ENCODE results near the gene SLC34A1. TPM values are rescaled to one million over a fixed set of nuclear protein-coding genes. Genes with fewer than 3 reads are reported as not detected.

Gene SLC34A1
- total RNA-seq, 1 experiment from 2014 or later, result not detected

DNA sequence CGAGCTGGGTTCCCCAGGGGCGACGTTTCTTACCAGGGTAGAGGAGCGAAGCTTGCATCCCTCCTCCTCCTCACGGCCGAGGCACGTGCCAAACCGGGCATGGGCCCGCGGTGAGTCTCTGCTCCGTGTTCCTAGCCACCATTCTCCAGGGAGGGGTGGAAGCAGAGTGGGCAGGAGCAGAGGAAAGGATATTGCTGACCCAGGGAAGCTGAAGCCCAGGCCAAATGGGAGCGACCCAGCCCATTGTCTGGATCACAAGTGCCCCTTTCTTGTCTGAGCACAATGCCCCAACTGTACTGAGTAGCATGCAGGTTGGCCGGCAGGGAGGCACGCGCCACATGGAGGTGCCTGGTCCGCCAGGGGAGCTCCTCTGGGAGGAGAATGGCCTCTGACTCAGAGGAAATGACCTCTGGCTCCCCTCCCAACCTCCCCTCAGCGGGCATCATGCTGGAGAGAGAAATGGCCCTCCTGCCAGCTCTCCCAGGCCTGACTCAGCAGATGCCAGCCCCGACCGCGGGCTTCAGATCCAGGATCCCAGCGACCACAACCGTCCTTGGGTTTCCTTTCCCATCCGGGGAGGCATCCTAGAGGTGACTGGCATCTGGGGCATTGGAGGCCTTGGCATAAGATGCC is 63.5 kb downstream of the SLC34A1 start:
- no peaks in the 10 kb centered on the region for H3K36me3 ChIP-seq (ENCODE audit: insufficient read depth, low read length, poor library complexity, severe bottlenecking)
- TF ChIP-seq EZH2 (IDR thresholded peaks at IDR 0.05; ENCODE audit: borderline replicate concordance, low read depth, low read length, poor library complexity, severe bottlenecking), result no peak
- TF ChIP-seq, protein P1, sequence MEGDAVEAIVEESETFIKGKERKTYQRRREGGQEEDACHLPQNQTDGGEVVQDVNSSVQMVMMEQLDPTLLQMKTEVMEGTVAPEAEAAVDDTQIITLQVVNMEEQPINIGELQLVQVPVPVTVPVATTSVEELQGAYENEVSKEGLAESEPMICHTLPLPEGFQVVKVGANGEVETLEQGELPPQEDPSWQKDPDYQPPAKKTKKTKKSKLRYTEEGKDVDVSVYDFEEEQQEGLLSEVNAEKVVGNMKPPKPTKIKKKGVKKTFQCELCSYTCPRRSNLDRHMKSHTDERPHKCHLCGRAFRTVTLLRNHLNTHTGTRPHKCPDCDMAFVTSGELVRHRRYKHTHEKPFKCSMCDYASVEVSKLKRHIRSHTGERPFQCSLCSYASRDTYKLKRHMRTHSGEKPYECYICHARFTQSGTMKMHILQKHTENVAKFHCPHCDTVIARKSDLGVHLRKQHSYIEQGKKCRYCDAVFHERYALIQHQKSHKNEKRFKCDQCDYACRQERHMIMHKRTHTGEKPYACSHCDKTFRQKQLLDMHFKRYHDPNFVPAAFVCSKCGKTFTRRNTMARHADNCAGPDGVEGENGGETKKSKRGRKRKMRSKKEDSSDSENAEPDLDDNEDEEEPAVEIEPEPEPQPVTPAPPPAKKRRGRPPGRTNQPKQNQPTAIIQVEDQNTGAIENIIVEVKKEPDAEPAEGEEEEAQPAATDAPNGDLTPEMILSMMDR (conservative IDR thresholded peaks at IDR 0.05; ENCODE audit: low read depth, low read length), result no peak
- H3K27ac ChIP-seq (ENCODE audit: low read depth, low read length, poor library complexity, severe bottlenecking), result no peak overlapping the region
- H3K9me3 ChIP-seq (ENCODE audit: low read depth, low read length, poor library complexity, severe bottlenecking), result no peaks in the 10 kb centered on the region
- peaks cover 4% of the 10 kb centered on the region for H3K4me1 ChIP-seq (ENCODE audit: insufficient read depth, low read length, poor library complexity, severe bottlenecking)
- ChIA-PET POLR2A (ENCODE audit: low non-redundant PET) (no interaction called here), CTCF (interaction anchor here (0.7 kb wide), 1 partner anchor 65 kb away, joined by 3 read pairs; no protein-coding TSS in a partner anchor)
- no TSS peak for BruUV-seq (replicated peaks)
- no peak for DNase-seq (ENCODE audit: low spot score)
- no peaks in the 10 kb centered on the region for H3K27me3 ChIP-seq (replicated peaks; ENCODE audit: insufficient read depth, low read depth, low read length, poor library complexity)
- no peak overlapping the region for H3K4me3 ChIP-seq (ENCODE audit: low read depth, low read length, poor library complexity, severe bottlenecking)
- intact Hi-C loops (cut with micrococcal nuclease; ENCODE audit: unreplicated experiment), result loop anchor here (2.0 kb wide), 1 partner anchor 333 kb away; no protein-coding TSS in a partner anchor

Other genes starting within 250 kb of the SLC34A1 start
- 16.0 and 19.2 TPM in 2 replicates for gene RAB24, start 80.7 kb upstream of the SLC34A1 start, total RNA-seq (2021)
- 169 and 194 TPM in 2 replicates for gene PRELID1, start 80.6 kb upstream of the SLC34A1 start, total RNA-seq (2021)
- 15.1 and 19.4 TPM in 2 replicates for gene MXD3, start 72.5 kb upstream of the SLC34A1 start, total RNA-seq (2021)
- gene LMAN2, start 32.8 kb upstream of the SLC34A1 start, total RNA-seq (2021), result 97.7 and 98.4 TPM in 2 replicates
- gene RGS14, start 26.5 kb upstream of the SLC34A1 start, total RNA-seq (2021), result 3.1 and 6.5 TPM in 2 replicates
- not detected in 2 replicates for gene PFN3, start 16.2 kb downstream of the SLC34A1 start, total RNA-seq (2021)
- 0.81 TPM in 1 of 2 replicates, not detected in the other for gene F12, start 25.1 kb downstream of the SLC34A1 start, total RNA-seq (2021)
- 32.1 and 38.1 TPM in 2 replicates for gene GRK6, start 42.2 kb downstream of the SLC34A1 start, total RNA-seq (2021)
- gene PRR7, start 62.4 kb downstream of the SLC34A1 start, total RNA-seq (2021), result 3.0 and 5.3 TPM in 2 replicates
- 271 and 286 TPM in 2 replicates for gene DBN1, start 89.2 kb downstream of the SLC34A1 start, total RNA-seq (2021)
- gene PDLIM7, start 113.2 kb downstream of the SLC34A1 start, total RNA-seq (2021), result 116 and 132 TPM in 2 replicates
- 13.1 and 15.0 TPM in 2 replicates for gene DOK3, start 125.4 kb downstream of the SLC34A1 start, total RNA-seq (2021)
- gene DDX41, start 132.5 kb downstream of the SLC34A1 start, total RNA-seq (2021), result 82.3 and 87.7 TPM in 2 replicates
- gene FAM193B, start 170.1 kb downstream of the SLC34A1 start, total RNA-seq (2021), result 43.8 and 53.5 TPM in 2 replicates
- 88.6 and 90.1 TPM in 2 replicates for gene TMED9, start 207.8 kb downstream of the SLC34A1 start, total RNA-seq (2021)
- gene B4GALT7, start 215.7 kb downstream of the SLC34A1 start, total RNA-seq (2021), result 15.0 and 17.3 TPM in 2 replicates

Measured in A673 (cell line).